Measurements from ENCODE around the gene ITPRIPL1. TPM values are rescaled to one million over a fixed set of nuclear protein-coding genes. Genes with fewer than 3 reads are reported as not detected.

ITPRIPL1 gene
- total RNA-seq, 2 donors from 2014 or later: 28.0 to 31.4 TPM

DNA sequence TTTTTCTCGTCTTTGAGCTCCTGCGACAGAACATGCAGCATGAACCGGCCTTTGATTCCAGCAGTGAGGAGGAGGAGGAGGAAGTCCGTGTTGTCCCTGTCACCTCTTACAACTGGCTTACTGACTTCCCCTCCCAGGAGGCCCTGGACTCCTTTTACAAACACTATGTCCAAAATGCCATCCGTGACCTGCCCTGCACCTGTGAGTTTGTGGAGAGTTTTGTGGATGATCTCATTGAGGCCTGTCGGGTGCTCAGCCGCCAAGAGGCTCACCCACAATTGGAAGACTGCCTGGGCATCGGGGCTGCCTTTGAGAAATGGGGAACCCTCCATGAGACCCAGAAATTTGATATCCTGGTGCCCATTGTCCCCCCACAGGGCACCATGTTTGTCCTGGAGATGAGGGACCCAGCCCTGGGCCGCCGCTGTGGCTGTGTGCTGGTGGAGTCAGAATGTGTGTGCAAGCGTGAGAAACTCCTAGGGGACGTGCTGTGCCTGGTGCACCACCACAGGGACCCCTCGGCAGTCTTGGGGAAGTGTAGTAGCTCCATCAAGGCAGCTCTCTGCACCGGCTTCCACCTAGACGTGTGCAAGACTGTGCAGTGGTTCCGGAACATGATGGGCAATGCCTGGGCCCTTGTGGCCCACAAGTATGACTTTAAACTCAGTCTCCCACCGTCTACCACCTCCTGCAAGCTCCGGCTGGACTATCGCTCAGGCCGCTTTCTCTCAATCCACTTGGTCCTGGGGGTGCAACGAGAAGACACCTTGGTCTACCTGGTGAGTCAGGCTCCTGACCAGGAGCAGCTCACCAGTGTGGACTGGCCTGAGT, 2.1 kb downstream of the ITPRIPL1 start:
- Mint-ChIP-seq H3K4me3 (peak overlapping the region; percentile 17 to 34), H3K27ac (no peak overlapping the region), H3K9me3 (no peaks in the 10 kb centered on the region), H3K4me1 (ENCODE audit: low read depth) (peaks cover 60% of the 10 kb centered on the region), H3K36me3 (ENCODE audit: insufficient read depth in 2 of 2) (peaks cover 11 to 25% of the 10 kb centered on the region in 2 donors), H3K27me3 (ENCODE audit: low read depth) (no peaks in the 10 kb centered on the region)
- no peak for ATAC-seq (replicated peaks in 1 of 2)
- DNase-seq: no peak

DNA sequence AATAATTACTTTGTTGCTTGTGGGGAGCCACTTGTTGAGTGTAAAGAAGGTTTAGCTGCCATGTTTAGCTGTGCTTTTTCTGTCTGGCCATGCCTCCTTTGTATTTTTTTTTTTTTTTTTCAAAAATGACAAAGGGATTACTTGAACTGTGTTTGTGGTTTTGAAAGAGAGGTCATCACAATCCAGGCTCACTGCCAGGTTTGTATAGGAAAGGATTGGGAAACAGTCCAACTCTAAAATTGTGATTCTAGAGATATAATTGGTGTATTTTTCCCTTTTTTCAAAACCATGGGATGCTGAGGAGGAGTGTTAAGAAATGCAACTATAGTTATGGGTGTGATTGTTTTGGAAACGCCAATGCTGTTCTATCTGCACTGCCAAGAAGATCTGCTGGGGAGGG, 4.3 kb downstream of the ITPRIPL1 start:
- H3K9me3 Mint-ChIP-seq: no peaks in the 10 kb centered on the region
- DNase-seq (no peak), ATAC-seq (replicated peaks in 1 of 2) (no peak)
- H3K4me3 Mint-ChIP-seq: no peak overlapping the region
- H3K4me1 Mint-ChIP-seq (ENCODE audit: low read depth): peaks cover 57% of the 10 kb centered on the region
- no peaks in the 10 kb centered on the region for H3K27me3 Mint-ChIP-seq (ENCODE audit: low read depth)
- no peak overlapping the region for H3K27ac Mint-ChIP-seq
- H3K36me3 Mint-ChIP-seq (ENCODE audit: insufficient read depth in 2 of 2): peaks cover 11 to 25% of the 10 kb centered on the region in 2 donors

DNA sequence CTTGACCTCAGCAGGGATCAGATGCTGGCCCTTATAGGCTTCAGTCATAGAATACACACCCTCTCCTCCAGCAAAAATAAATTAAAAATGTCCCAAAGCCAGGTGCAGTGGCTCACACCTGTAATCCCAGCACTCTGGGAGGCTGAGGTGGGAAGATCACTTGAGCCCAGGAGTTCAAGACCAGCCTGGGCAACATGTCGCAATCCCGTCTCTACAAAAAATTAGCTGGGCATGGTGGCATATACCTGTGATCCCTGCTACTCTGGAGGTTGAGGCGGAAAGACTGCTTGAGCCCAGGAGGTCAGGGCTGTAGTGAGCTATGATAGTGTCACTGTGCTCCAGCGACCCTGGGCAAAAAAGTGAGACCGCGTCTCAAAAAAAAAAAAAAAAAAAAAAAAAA, 4.8 kb downstream of the ITPRIPL1 start:
- ATAC-seq (replicated peaks in 1 of 2) (no peak), DNase-seq (no peak)
- H3K4me3 Mint-ChIP-seq: no peak overlapping the region
- peaks cover 11 to 25% of the 10 kb centered on the region in 2 donors for H3K36me3 Mint-ChIP-seq (ENCODE audit: insufficient read depth in 2 of 2)
- peaks cover 57% of the 10 kb centered on the region for H3K4me1 Mint-ChIP-seq (ENCODE audit: low read depth)
- no peaks in the 10 kb centered on the region for H3K9me3 Mint-ChIP-seq
- H3K27me3 Mint-ChIP-seq (ENCODE audit: low read depth): no peaks in the 10 kb centered on the region
- no peak overlapping the region for H3K27ac Mint-ChIP-seq

DNA sequence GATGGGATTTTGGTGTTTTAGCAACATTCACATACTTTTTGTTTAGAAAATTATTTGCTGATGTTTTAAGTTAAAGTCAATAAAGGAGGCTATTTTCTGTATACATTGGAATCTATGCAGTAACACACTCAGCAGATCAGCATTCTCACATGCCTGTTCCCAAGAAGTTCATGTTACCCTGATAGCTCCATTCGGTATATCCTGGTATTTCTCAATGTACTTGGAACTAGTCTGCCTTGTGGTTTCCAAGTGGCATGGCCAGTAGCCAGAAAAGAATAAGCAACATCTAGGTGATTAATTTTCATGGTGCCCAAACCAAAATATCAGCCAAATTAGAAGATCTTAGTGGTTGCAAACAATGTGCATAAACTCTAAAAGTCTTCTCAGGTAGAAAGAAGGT, 5.3 kb downstream of the ITPRIPL1 start:
- DNase-seq: no peak
- Mint-ChIP-seq H3K27ac (no peak overlapping the region), H3K4me1 (ENCODE audit: low read depth) (peaks cover 58% of the 10 kb centered on the region), H3K27me3 (ENCODE audit: low read depth) (no peaks in the 10 kb centered on the region), H3K9me3 (no peaks in the 10 kb centered on the region), H3K4me3 (no peak overlapping the region), H3K36me3 (ENCODE audit: insufficient read depth in 2 of 2) (peaks cover 11 to 25% of the 10 kb centered on the region in 2 donors)
- ATAC-seq (replicated peaks in 1 of 2): no peak

DNA sequence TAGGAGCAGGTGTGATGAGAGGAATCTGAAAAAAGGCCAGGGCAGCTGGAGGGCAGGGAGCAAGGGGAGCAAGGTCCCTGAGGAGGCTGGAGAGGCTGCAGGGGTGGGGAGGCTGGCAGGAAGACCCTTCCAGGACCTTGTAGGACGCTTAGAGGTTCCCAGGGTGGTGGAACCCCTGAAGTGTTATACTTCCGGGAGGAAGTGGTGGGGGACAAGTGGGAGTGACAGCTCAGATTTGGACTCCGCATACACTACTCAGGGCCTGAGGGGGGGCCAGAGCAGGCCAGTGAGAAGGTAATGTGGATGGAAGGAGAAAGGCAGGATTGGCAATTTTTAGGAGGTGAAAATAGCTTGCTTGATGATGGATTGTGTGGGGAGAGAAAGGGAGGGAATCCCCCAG, 8.6 kb downstream of the ITPRIPL1 start:
- Mint-ChIP-seq H3K4me3 (peak overlapping the region; percentile 92 to 95), H3K4me1 (ENCODE audit: low read depth) (peaks cover 53% of the 10 kb centered on the region), H3K27me3 (ENCODE audit: low read depth) (no peaks in the 10 kb centered on the region), H3K36me3 (ENCODE audit: insufficient read depth in 2 of 2) (peaks cover 10 to 14% of the 10 kb centered on the region in 2 donors), H3K27ac (peak overlapping the region; percentile 48), H3K9me3 (no peaks in the 10 kb centered on the region)
- ATAC-seq (replicated peaks in 1 of 2): no peak
- peak in 1 of 2 donors; percentile 6 for DNase-seq

DNA sequence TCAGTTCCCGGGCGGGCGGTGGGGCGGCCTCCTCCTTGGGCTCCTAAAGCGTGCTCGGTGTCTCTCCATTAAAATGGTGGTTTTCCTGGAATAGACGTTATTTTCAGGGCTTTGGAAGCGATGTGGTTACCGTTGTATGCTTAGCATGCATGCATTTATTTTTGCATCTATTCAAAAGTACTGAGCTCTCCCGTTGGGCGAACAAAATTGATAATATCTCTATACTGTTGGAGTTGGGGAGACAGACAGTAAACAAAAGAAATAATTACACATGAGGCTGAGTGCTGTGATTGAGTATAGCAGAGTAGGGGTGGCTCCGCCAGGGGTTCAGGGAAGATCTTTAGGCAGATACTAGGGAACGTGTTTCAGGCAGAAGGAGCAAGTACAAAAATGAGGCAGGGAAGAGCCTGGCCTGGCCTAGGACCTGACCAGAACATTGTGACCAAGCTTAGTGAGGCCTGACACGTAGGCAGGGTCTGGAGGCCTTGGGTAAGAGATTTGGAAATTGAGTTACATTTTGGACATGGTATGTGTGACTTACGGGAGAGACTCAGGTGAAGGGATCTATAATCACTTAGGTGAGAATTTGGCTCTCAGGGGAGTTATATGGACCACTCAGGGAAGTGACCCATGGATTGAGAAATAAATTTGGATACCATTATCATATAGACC, 11.1 kb downstream of the ITPRIPL1 start:
- Mint-ChIP-seq H3K27ac (peak overlapping the region; percentile 77), H3K4me3 (peak overlapping the region; percentile 92 to 95), H3K36me3 (ENCODE audit: insufficient read depth in 2 of 2) (peaks cover 15 to 27% of the 10 kb centered on the region in 2 donors), H3K9me3 (no peaks in the 10 kb centered on the region), H3K4me1 (ENCODE audit: low read depth) (peaks cover 72% of the 10 kb centered on the region), H3K27me3 (ENCODE audit: low read depth) (no peaks in the 10 kb centered on the region)
- DNase-seq (no peak), ATAC-seq (replicated peaks in 1 of 2) (no peak)

DNA sequence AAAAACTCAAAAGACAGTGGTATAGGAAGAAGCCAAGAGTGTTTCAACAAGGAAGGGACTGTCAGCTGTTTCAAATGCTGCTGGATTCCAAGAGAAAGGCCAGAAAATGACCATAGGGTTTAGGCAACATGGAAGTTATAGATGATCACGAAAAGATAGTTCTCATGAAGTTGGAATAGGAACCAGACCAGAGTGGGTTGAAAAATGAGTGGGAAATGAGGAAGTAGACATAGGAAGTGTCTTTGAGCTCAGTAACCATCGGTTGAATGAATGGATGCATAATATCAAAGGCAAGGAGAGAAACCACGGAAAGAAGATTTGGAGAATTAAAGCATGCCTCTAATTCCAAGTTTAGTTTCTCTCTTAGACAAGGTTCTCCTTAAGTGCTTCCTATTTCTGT, 11.8 kb downstream of the ITPRIPL1 start:
- peak overlapping the region; percentile 92 to 95 for H3K4me3 Mint-ChIP-seq
- H3K27me3 Mint-ChIP-seq (ENCODE audit: low read depth): no peaks in the 10 kb centered on the region
- H3K27ac Mint-ChIP-seq: no peak overlapping the region
- peaks cover 15 to 33% of the 10 kb centered on the region in 2 donors for H3K36me3 Mint-ChIP-seq (ENCODE audit: insufficient read depth in 2 of 2)
- H3K4me1 Mint-ChIP-seq (ENCODE audit: low read depth): peaks cover 79% of the 10 kb centered on the region
- no peak for ATAC-seq (replicated peaks in 1 of 2)
- no peak for DNase-seq
- no peaks in the 10 kb centered on the region for H3K9me3 Mint-ChIP-seq

DNA sequence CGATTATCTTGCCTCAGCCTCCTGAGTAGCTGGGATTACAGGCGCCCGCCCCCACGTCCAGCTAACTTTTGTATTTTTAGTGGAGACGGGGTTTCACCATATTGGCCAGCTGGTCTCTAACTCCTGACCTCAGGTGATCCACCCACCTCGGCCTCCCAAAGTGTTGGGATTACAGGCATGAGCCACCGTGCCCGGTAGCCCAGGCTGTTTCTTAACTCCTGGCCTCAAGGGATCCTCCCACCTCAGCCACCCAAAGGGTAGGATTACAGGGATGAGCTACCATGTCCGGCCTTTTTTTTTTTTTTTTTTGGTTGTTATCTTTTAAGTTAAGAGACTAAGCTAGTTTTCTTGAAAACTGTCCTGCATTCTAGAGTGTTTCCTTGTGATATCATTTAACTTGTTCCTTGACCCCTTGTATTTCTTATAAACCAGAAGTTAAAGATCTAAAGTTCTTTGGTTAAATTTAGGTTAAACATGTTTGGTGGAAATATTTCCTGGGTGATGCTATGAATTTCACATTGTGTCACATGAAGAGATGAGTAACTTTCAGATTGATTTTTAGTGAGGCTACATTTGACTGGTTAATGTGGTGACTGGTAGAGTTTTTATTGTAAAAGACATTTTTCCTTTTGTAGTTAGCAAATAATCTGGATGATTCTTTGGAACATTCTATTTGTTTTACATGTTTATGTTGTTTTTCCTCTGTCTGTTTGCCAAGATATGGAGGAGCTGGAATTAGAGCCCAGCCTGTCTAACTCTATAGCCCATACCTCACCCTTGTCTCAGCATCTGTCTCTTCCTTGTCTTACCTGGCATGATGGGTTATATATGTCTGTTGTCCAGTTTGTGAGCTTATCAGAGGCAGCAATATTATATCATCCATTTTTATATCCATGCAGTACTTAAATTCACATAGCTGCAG, 15.6 kb downstream of the ITPRIPL1 start:
- peaks cover 81% of the 10 kb centered on the region for H3K4me1 Mint-ChIP-seq (ENCODE audit: low read depth)
- H3K36me3 Mint-ChIP-seq (ENCODE audit: insufficient read depth in 2 of 2): peaks cover 35 to 65% of the 10 kb centered on the region in 2 donors
- H3K4me3 Mint-ChIP-seq: peak overlapping the region; percentile 77 to 96
- ATAC-seq (replicated peaks in 1 of 2): peak; percentile 51 to 55
- H3K27ac Mint-ChIP-seq: peak overlapping the region; percentile 99
- H3K9me3 Mint-ChIP-seq: no peaks in the 10 kb centered on the region
- no peak for DNase-seq
- H3K27me3 Mint-ChIP-seq (ENCODE audit: low read depth): no peaks in the 10 kb centered on the region

DNA sequence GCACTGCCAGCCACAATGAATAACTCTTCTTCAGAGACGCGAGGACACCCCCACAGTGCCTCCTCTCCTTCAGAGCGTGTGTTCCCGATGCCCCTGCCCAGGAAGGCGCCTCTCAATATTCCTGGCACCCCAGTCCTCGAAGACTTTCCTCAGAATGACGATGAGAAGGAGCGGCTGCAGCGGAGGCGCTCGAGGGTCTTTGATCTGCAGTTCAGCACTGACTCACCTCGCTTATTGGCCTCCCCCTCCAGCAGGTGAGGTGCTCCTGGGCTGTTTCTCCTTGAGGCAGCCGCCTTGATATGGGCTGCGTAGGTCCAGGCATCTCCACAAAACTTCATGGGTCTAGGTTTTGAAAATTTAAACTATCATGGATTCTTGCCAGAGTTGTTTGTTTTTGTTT, 16.5 kb downstream of the ITPRIPL1 start:
- peak; percentile 3 to 6 for ATAC-seq (replicated peaks in 1 of 2)
- no peaks in the 10 kb centered on the region for H3K9me3 Mint-ChIP-seq
- DNase-seq: no peak
- H3K36me3 Mint-ChIP-seq (ENCODE audit: insufficient read depth in 2 of 2): peaks cover 40 to 69% of the 10 kb centered on the region in 2 donors
- H3K27ac Mint-ChIP-seq: peak overlapping the region; percentile 99
- H3K27me3 Mint-ChIP-seq (ENCODE audit: low read depth): no peaks in the 10 kb centered on the region
- peaks cover 81% of the 10 kb centered on the region for H3K4me1 Mint-ChIP-seq (ENCODE audit: low read depth)
- peak overlapping the region; percentile 77 to 96 for H3K4me3 Mint-ChIP-seq

DNA sequence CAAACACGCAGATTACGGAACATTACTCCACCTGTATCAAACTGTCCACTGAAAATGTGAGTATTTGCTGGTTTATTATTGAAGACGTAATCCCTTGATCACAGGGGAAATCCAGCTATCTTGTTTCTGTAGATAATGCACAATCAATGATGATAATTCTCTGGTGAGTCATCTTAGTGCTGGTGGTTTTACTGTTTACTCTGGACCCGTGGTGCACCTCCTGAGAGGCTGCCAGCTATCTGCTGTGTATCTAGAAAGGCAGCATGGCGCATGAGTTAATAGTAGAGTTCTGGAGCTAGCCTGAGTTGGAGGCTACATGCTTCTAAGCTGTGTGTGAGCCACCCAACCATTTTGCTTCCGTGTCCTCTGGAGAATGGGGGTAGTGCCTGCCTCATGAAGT, 17.0 kb downstream of the ITPRIPL1 start:
- Mint-ChIP-seq H3K4me1 (ENCODE audit: low read depth) (peaks cover 78% of the 10 kb centered on the region), H3K4me3 (peak overlapping the region; percentile 77 to 96), H3K27ac (peak overlapping the region; percentile 99), H3K9me3 (no peaks in the 10 kb centered on the region), H3K36me3 (ENCODE audit: insufficient read depth in 2 of 2) (peaks cover 40 to 71% of the 10 kb centered on the region in 2 donors), H3K27me3 (ENCODE audit: low read depth) (no peaks in the 10 kb centered on the region)
- DNase-seq (peak; percentile 68 to 75), ATAC-seq (replicated peaks in 1 of 2) (peak; percentile 78 to 85)

DNA sequence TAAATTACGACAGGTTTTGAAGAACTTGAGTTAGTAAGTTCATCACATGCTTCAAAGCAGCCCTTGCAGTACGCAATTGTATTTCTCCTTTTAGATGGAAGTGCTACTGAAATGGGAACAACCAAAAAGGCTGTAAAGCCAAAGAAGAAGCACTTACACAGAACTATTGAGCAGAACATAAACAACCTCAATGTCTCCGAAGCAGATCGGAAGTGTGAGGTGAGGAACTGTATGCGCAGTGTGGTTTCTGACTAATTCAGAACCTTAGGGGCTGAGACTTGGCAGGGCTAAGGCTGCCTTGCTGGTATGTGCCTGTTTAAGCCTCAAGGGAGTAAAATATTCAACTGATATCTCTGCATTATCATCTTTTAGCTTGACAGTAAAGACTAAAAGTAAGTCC, 18.9 kb downstream of the ITPRIPL1 start:
- Mint-ChIP-seq H3K4me3 (peak overlapping the region; percentile 40 to 96), H3K27ac (peak overlapping the region; percentile 88), H3K27me3 (ENCODE audit: low read depth) (no peaks in the 10 kb centered on the region), H3K9me3 (no peaks in the 10 kb centered on the region), H3K4me1 (ENCODE audit: low read depth) (peaks cover 60% of the 10 kb centered on the region), H3K36me3 (ENCODE audit: insufficient read depth in 2 of 2) (peaks cover 36 to 75% of the 10 kb centered on the region in 2 donors)
- peak; percentile 63 to 79 for ATAC-seq (replicated peaks in 1 of 2)
- DNase-seq: peak; percentile 43 to 64

DNA sequence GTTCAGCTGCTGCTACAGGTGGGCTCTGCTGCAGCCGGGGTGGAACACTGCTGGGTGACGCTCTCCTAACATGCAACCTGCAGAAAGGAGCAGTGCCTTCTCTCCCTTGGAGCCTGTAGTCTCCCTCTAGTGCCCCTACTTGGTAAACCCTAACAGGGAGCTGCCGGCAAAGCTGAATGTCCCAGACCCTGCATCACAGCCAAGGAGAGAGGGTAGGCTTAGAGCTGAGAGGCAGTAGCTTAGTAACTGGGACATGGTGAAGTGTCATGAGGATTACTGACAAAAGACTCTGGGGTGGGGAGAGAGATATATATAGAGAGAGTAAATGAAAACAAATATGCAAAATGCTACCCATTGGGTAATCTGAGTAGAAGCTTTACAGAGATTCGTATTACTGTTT, 20.3 kb downstream of the ITPRIPL1 start:
- H3K27ac Mint-ChIP-seq: peak overlapping the region; percentile 26
- H3K4me1 Mint-ChIP-seq (ENCODE audit: low read depth): peaks cover 46% of the 10 kb centered on the region
- H3K36me3 Mint-ChIP-seq (ENCODE audit: insufficient read depth in 2 of 2): peaks cover 36 to 78% of the 10 kb centered on the region in 2 donors
- no peaks in the 10 kb centered on the region for H3K27me3 Mint-ChIP-seq (ENCODE audit: low read depth)
- ATAC-seq (replicated peaks in 1 of 2) (no peak), DNase-seq (no peak)
- H3K9me3 Mint-ChIP-seq: no peaks in the 10 kb centered on the region
- peak overlapping the region in 1 of 2 donors; percentile 43 for H3K4me3 Mint-ChIP-seq
